Stimulated activated CD8-positive, alpha-beta memory T cell treated with anti-CD3 and anti-CD28 coated beads, Interleukin-7, amount 100 ng/mL, for 24 hours (primary cell): ENCODE measurements around the gene GLIPR2.
"Not testable (repeated sequence)": the region's sequence is repeated elsewhere in the genome, so short reads cannot be mapped to it uniquely, and the experiment has no call there.

ENCODE experiments used
- DNase-seq: peaks from one replicate; pipeline ENCODE4 v3.0.0-alpha.2; 2020; ENCODE audit warnings: low read depth

The GLIPR2 gene

GRCh38 chr9:36123515-36123914 is 13.0 kb upstream of the GLIPR2 start:
- no peak for DNase-seq

- no peak for DNase-seq
Observed at GRCh38 chr9:36125062-36125855, 11.3 kb upstream of the GLIPR2 start.

- DNase-seq: no peak
Observed at GRCh38 chr9:36126016-36126730, 10.4 kb upstream of the GLIPR2 start.

- no peak for DNase-seq
Observed at GRCh38 chr9:36127652-36128244, 8.8 kb upstream of the GLIPR2 start.

GRCh38 chr9:36128349-36128748 is 8.2 kb upstream of the GLIPR2 start:
- no peak for DNase-seq

- DNase-seq: no peak
Observed at GRCh38 chr9:36129139-36129538, 7.4 kb upstream of the GLIPR2 start.

- DNase-seq: not testable (repeated sequence)
Observed at GRCh38 chr9:36131666-36132065, 4.9 kb upstream of the GLIPR2 start.

- no peak for DNase-seq
Observed at GRCh38 chr9:36132086-36132485, 4.4 kb upstream of the GLIPR2 start.

- DNase-seq: no peak
Observed at GRCh38 chr9:36134761-36135505, 1.6 kb upstream of the GLIPR2 start.

GRCh38 chr9:36135741-36136271 is 727 bp upstream of the GLIPR2 start:
- DNase-seq: no peak

GRCh38 chr9:36136894-36137391 is 410 bp downstream of the GLIPR2 start:
- DNase-seq: no peak

GRCh38 chr9:36137392-36138004 is 965 bp downstream of the GLIPR2 start:
- DNase-seq: no peak

GRCh38 chr9:36138496-36138895 is 2.0 kb downstream of the GLIPR2 start:
- no peak for DNase-seq

GRCh38 chr9:36138901-36139300 is 2.4 kb downstream of the GLIPR2 start:
- DNase-seq: no peak

GRCh38 chr9:36140086-36141084 is 3.9 kb downstream of the GLIPR2 start:
- no peak for DNase-seq

- no peak for DNase-seq
Observed at GRCh38 chr9:36141288-36141687, 4.8 kb downstream of the GLIPR2 start.

- DNase-seq: no peak
Observed at GRCh38 chr9:36141761-36142160, 5.2 kb downstream of the GLIPR2 start.

GRCh38 chr9:36142510-36143244 is 6.1 kb downstream of the GLIPR2 start:
- DNase-seq: no peak

- DNase-seq: no peak
Observed at GRCh38 chr9:36143245-36143641, 6.7 kb downstream of the GLIPR2 start.
